GM10847 (cell line): ENCODE measurements around the gene MYBPH.

Experiments used
- POLR2A ChIP-seq: IDR thresholded peaks from 2 replicates; pipeline ENCODE4 v1.6.1; 2011; ENCODE audit not compliant: insufficient read length; ENCODE audit errors: extremely low read depth

The MYBPH gene

GRCh38 chr1:203175237-203175826, at the start of gene MYBPH:
Gene MYBPH, minus strand, starts transcription at chr1:203175826. Its CDS starts 71 bp downstream, at chr1:203175755.
- TF ChIP-seq POLR2A: no peak

GRCh38 chr1:203225071-203225470, 49.4 kb upstream of the MYBPH start:
- no peak for TF ChIP-seq POLR2A

DNA sequence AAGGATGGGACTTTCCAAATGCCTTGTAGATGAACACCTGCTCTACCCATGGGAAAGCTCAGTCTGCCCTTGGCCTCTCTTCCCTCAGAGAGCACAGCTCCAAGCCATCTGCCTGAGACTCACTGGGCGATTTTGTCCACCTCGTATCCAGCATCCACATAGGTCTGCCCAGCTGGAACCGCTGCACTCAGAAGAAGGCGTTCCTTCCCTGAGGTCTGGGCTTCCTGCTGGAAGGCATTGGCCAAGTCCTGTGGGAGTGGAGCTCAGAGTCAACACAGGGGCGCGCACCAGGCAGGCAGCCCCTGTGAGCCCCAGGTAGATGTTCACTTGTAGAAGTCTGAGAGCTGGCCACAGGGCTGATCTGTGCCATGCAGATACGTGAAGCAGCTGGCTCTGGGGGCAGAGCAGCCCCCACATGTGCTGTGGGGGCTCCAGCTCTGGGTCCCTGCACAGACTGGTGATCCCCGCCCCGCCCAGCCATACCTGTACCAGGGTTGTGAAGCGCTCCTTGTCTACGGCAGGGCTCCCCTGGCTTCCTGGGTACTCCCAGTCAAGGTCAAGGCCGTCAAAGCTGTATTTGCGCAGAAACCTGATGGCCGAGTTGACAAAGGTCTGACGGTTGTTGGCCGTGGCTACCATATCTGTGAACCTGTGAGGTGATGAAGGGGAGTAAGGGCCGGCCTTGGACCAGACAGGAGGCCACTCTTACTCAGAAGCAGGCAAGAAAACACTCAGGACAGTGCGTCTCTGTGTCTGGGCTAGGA, 47.6 kb upstream of the MYBPH start:
- no peak for TF ChIP-seq POLR2A

DNA sequence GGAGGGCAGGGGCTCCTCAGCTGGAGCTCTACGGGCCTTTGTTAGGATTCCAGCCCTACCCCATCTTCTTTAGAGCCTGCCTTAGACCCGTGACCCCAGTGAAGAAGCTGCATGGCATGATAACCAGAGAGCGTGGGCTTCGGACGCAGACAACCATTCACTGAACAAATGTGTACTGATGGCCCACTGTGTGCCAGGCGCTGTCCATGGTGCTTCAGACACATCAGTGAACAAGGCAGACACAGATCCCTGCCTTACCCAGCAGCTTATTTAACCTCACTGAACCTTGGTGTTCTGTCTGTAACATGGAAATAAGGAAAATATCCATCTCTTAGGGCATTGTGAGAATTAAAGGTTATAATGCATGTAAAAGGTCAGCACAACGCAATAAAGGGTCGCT, 44.3 kb upstream of the MYBPH start:
- no peak for TF ChIP-seq POLR2A

DNA sequence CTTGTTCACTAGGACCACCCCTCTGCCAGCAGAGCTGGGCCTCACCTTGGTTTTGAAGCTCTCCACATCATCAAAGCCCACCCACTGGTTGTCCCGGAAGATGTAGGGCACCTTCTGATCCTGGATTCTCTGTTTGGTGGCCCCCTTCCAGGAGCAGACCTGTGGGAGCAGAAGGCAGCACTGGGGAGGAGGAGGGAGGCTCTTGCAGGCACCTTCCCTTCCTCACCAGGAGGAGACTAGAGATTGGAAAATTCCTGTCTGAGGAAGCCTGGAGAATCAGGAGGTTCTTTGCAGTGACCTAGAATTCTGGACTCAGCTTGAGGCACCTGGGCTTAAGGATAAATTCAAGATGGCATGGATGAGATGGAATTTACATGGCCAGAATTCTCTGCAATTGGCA, 43.5 kb upstream of the MYBPH start:
- no peak for TF ChIP-seq POLR2A

GRCh38 chr1:203217668-203218067, 42.0 kb upstream of the MYBPH start:
- no peak for TF ChIP-seq POLR2A

- TF ChIP-seq POLR2A: no peak
Measured at GRCh38 chr1:203217139-203217655, 41.6 kb upstream of the MYBPH start.

DNA sequence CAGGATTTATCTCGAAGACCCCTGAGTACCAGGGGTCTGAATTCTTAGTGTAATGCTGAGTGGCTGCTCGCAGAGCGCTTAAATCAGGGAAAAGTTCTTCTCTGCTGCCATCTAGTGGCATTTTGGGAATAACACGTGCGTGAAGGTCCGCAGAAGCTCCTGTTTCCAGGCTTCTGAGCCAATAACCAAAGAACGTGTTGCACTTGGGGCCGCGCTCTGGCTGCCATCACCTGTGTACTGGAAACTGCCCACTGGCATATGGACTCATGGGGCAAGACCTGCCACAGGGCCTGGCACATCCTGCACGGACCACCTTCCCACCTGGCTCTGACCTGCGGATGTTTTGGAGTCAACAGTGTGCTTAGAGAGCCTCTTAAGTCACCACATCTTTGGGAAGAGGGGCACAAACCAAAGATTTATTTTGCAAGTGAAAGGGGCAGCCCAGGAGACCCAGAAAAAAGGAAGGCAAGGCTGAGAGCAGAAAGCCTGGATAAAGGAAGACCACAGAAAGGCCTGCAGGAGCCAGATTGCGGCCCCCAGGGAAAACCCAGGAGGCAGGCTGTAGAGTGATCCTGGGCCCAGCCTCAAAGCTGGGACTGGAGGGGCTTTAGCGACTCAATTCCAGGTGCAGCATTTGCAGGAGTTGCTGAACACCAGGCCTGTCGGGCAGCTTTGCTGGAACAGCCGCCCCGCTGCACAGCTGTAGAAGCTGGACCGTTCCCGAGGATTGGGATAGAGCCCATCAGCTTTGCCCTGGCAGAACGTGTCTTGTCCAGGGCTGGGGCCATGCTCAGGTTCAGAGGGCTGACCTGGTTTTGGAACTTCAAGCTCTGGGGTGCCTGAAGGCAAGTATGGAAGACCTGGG, 40.9 kb upstream of the MYBPH start:
- no peak for TF ChIP-seq POLR2A

GRCh38 chr1:203215573-203215972, 39.9 kb upstream of the MYBPH start:
- no peak for TF ChIP-seq POLR2A

- no peak for TF ChIP-seq POLR2A
Measured at GRCh38 chr1:203214871-203215270, 39.2 kb upstream of the MYBPH start.

DNA sequence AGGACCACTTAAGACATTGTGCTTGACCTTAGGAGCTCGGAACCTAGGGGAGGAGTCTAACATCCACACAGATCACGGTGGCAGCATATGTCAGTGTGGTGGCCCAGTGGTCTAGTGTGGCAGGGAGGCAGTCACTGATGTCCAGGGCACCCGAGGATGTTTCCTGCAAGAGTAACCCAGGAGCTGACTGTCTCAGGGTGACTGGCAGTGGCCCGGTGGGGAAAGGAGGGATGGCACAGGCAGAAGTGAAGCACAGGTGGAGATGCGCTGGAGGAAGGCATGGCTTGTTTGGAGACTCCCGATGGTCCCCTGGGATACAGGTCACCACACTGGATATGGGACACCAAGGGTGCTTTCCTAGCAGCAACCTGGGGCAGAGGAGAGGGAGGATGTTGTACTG, 37.5 kb upstream of the MYBPH start:
- no peak for TF ChIP-seq POLR2A

DNA sequence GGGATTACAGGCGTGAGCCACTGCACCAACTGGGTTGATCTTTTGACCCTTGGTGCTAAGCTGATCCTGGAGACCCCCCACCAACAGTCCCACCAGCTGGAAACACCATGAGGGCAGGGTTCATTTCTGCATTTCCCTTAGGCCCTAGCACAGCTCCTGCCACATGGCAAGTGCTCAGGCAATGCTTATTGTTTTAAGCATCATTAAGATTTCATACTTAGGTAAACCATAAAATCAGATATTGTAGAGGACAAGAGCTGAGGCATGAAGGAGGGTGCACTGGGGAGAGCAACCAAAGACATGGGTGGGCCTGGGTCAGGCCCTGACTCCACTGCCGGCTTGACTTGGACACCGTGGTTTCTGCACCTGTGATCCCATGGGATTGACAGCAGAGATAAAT, 36.2 kb upstream of the MYBPH start:
- TF ChIP-seq POLR2A: no peak

DNA sequence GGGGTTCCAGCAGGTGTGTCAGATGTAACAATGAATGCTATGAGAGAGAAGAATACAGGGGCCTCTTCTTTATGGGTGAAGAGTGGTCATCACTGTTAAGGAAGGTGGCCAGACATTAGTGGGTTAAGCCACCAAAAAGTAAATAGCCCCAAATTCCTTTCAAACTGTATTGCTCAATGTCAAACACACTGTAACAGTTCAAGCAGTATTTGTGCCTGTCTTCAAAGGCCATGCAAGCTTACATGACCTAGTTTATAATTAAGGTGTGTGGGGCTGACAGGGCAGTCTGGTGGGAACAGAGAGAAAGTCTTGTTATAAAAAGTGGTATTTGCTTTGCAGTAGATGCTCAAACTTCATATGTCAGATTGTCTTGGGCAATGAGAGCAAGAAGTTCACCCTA, 35.4 kb upstream of the MYBPH start:
- TF ChIP-seq POLR2A: no peak

DNA sequence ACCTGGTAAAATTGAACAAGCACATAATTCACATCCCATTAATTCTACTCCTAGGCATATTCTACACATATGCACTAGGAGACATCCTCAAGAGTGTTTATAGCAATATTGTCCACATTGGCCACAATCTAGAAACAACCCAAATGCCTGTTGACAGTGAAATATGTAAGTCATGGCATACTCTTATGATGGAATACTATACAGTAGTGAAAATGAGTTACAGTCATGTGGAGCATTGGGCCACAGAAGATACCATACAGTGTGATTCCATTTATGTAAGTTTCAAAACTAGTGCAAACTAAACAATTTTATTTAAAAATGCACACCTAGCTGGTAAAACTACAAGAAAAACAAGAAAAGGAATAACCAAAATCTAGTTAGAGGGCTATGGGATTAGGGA, 34.7 kb upstream of the MYBPH start:
- TF ChIP-seq POLR2A: no peak

DNA sequence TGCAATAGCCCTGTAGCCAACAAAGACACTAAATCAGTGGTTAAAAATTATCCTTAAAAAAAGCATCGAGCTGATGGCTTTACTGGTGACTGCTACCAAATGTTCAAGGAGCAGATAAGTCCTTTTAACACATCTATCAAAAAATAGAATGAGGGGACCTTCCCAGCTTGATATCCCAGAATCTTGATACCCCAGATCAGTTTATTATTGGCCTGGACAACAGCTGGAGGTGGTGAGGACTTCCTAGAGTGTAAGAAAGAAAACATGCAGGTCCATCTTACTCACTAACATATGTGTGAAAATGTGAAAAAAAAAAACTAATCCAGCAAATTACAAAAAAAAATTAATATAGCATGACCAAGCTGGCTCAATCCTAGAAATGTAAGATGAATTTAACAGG, 32.6 kb upstream of the MYBPH start:
- no peak for TF ChIP-seq POLR2A

DNA sequence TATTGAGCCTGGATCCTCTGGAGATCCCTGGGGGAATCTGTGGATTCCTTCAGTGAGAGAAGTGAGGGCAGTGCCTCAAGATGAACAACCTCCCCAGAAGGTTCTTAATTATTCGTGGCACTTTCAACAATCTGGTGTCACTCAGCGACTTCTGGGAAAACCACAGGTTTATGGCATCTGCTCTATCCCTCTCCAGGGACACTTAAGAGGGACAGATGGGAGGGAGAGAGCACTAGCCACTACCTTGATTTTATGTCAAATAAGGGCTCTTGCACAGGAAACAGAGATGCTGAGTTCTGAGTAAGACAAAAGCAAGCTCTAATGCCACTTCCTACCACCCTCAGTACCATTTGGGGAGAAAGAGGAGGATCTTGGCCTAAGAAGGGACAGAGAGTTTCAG, 32.1 kb upstream of the MYBPH start:
- no peak for TF ChIP-seq POLR2A

GRCh38 chr1:203206129-203206687, 30.6 kb upstream of the MYBPH start:
- TF ChIP-seq POLR2A: no peak
